Uterus (tissue), 2 donors: Measurements from ENCODE around the gene TXNRD3.

Experiments used
- CTCF ChIP-seq, 4 experiments: fragments of 200-600 bp in 2 of 4; fragments of 450-650 bp in 2 of 4; sonication (generic) in 2 of 4; IDR thresholded peaks; one replicate each; pipeline ENCODE4 v1.5.1; 2016 to 2019; ENCODE audit warnings: antibody characterized with exemption in 4 of 4, mild to moderate bottlenecking in 2 of 4, moderate library complexity in 1 of 4
- POLR2A ChIP-seq, 2 donors: fragments of 450-650 bp; IDR thresholded peaks; one replicate each; pipeline ENCODE4 v1.6.1; 2016; ENCODE audit warnings: antibody characterized with exemption in 2 of 2, mild to moderate bottlenecking in 1 of 2, moderate library complexity in 1 of 2

DNA sequence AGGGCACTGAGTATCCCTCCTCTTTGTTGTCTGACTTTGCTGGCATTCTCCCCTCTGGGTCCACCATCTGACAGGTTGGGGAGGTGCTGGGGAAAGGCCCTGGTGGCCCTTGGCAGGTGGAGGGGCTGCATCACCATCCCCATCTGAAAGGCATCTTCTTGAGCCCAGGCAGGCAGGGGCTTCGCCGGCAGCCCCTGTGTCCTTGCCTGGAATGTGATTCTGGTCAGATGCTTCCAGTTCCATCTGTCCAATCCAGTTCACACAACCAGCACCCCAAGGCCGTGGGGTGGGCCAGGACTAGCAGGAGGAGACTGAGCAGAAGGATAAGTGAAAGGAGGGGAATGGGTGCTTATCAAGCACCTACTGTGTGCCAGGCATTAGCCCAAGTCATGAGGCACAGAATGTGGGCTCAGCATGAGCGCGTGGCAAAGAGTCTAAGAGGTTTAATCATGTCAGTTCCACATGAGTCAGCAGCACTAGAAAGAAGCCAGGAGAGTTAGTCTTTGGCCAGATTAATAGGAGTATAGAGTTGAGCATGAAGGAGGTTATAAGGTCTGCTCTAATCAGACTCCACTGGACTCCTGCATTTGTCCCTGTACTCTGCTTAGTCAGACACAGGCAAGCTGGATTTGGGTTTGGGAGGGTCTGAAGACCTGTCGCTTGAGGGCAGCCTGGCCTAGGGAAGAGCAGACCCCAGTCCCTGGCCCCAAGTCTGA lies 10.5 kb upstream of the TXNRD3 start:
- TF ChIP-seq CTCF (IDR thresholded peaks at IDR 0.05) (no peak), POLR2A (IDR thresholded peaks at IDR 0.05) (no peak)
